Keratinocyte (primary cell): ENCODE measurements around the gene EEF1AKMT2. TPM values are rescaled to one million over a fixed set of nuclear protein-coding genes. Genes with fewer than 3 reads are reported as not detected.
A peak's percentile ranks its signal among the peaks of the same experiment; 100 is the strongest.

Source experiments
- DNase-seq: peaks from one replicate; pipeline ENCODE4 v3.0.0-alpha.2; 2011; ENCODE audit warnings: low read depth, missing footprints, low spot score
- FAIRE-seq: peaks from 2 replicates; lab custom pipeline; 2011; peaks lifted over from hg19 to GRCh38; lab: Jason Lieb, UNC
- H2AFZ ChIP-seq: 2 replicates; pipeline ENCODE4 v1.6.0; 2012; ENCODE audit warnings: low read length, control low read depth, inconsistent platforms; ENCODE audit not compliant: control insufficient read depth
- H3K27ac ChIP-seq: 2 replicates; pipeline ENCODE4 v1.5.1; 2011; ENCODE audit warnings: low read length; ENCODE audit not compliant: control insufficient read depth, insufficient read depth
- H3K27me3 ChIP-seq: 3 replicates; pipeline ENCODE4 v1.6.0; 2011; ENCODE audit warnings: low read length; ENCODE audit not compliant: control insufficient read depth, insufficient read depth; ENCODE audit errors: extremely low read depth
- H3K36me3 ChIP-seq, 2 experiments: 2 replicates in 1 of 2; 3 replicates in 1 of 2; pipeline ENCODE4 v1.5.1; 2011; ENCODE audit warnings: low read length in 2 of 2, mild to moderate bottlenecking in 1 of 2; ENCODE audit not compliant: control insufficient read depth in 2 of 2, insufficient read depth in 2 of 2; ENCODE audit errors: extremely low read depth in 1 of 2
- H3K4me1 ChIP-seq: 3 replicates; pipeline ENCODE4 v1.5.1; 2011; ENCODE audit warnings: low read length; ENCODE audit not compliant: control insufficient read depth, insufficient read depth; ENCODE audit errors: extremely low read depth
- H3K4me2 ChIP-seq: 3 replicates; pipeline ENCODE4 v1.6.0; 2011; ENCODE audit warnings: low read depth, low read length; ENCODE audit not compliant: control insufficient read depth, insufficient read depth; ENCODE audit errors: extremely low read depth
- H3K4me3 ChIP-seq, 3 experiments: fragments of 200-600 bp in 1 of 3; sonication (generic) in 1 of 3; 2 replicates in 2 of 3; 3 replicates in 1 of 3; pipeline ENCODE4 v1.5.1; 2011 to 2016; ENCODE audit warnings: low read length in 3 of 3, mild to moderate bottlenecking in 3 of 3, control low read depth in 2 of 3, inconsistent platforms in 1 of 3, low read depth in 1 of 3, mixed read lengths in 1 of 3, mixed run types in 1 of 3, moderate library complexity in 1 of 3; ENCODE audit not compliant: control insufficient read depth in 2 of 3, insufficient read depth in 2 of 3; ENCODE audit errors: extremely low read depth in 1 of 3
- H3K79me2 ChIP-seq: 2 replicates; pipeline ENCODE4 v1.6.0; 2012; ENCODE audit warnings: low read length; ENCODE audit not compliant: control insufficient read depth, insufficient read depth
- H3K9ac ChIP-seq: 3 replicates; pipeline ENCODE4 v1.6.0; 2011; ENCODE audit warnings: low read length; ENCODE audit not compliant: control insufficient read depth, insufficient read depth; ENCODE audit errors: extremely low read depth
- H3K9me1 ChIP-seq: 3 replicates; pipeline ENCODE4 v1.6.0; 2011; ENCODE audit warnings: low read length; ENCODE audit not compliant: control insufficient read depth, insufficient read depth; ENCODE audit errors: extremely low read depth
- H3K9me3 ChIP-seq: 2 replicates; pipeline ENCODE4 v1.5.1; 2012; ENCODE audit warnings: low read depth, low read length; ENCODE audit not compliant: control insufficient read depth
- H4K20me1 ChIP-seq: 3 replicates; pipeline ENCODE4 v1.6.0; 2011; ENCODE audit warnings: low read length; ENCODE audit not compliant: control insufficient read depth, insufficient read depth; ENCODE audit errors: extremely low read depth
- CTCF ChIP-seq, 3 experiments: IDR thresholded peaks in 1 of 3; conservative IDR thresholded peaks in 1 of 3; optimal IDR thresholded peaks in 1 of 3; 2 replicates in 2 of 3; 3 replicates in 1 of 3; pipeline versions ENCODE3 to v1.5.1; 2011; ENCODE audit warnings: low read length in 3 of 3, mild to moderate bottlenecking in 3 of 3, moderate library complexity in 2 of 3, control low read depth in 1 of 3, inconsistent platforms in 1 of 3; ENCODE audit not compliant: insufficient read depth in 2 of 3; ENCODE audit errors: extremely low read depth in 1 of 3
- EZH2 ChIP-seq: IDR thresholded peaks from one replicate; pipeline ENCODE4 v1.6.1; 2012; ENCODE audit warnings: inconsistent platforms, mild to moderate bottlenecking, low read length, moderate library complexity
- dilution Hi-C: fragments of 300-500 bp; cut with MboI; formaldehyde crosslinking; loops from one replicate; pipeline ENCODE4 v1.7.0; 2020; ENCODE audit warnings: low sequenced_read_pairs; ENCODE audit not compliant: extremely low pct_ligation_motif_present
- polyA plus RNA-seq, 5 experiments: library from polyadenylated mRNA; depleted of rRNA in 3 of 5; stranded (reverse) in 3 of 5; stranded (forward) in 1 of 5; unstranded in 1 of 5; fragments of >200 nt; gene quantifications; 1 replicate in 1 of 5; 2 replicates in 3 of 5; 3 replicates in 1 of 5; pipeline versions ENCODE4 v1.2.1 to v1.2.3, GENCODE V29; 2011 to 2012; ENCODE audit warnings: missing spikeins in 2 of 5, low read depth in 1 of 5, low replicate concordance in 1 of 5

The EEF1AKMT2 gene
- polyA plus RNA-seq, 1 donor (not counting 4 experiments of a cell fraction or from before 2014, with no cell fraction given) = 19.1 TPM

GRCh38 chr10:124820121-124820520 lies 28.4 kb upstream of the EEF1AKMT2 start:
- Histone ChIP-seq H3K9me3 (no peaks in the 10 kb centered on the region), H3K79me2 (no peaks in the 10 kb centered on the region), H2AFZ (no peak overlapping the region), H4K20me1 (no peaks in the 10 kb centered on the region), H3K4me1 (peaks cover 4% of the 10 kb centered on the region), H3K9me1 (no peaks in the 10 kb centered on the region), H3K4me3 (no peak overlapping the region), H3K36me3 (peaks cover 6 to 7% of the 10 kb centered on the region in 2 experiments), H3K9ac (no peak overlapping the region), H3K27me3 (no peaks in the 10 kb centered on the region), H3K27ac (no peak overlapping the region), H3K4me2 (no peak overlapping the region)
- TF ChIP-seq CTCF (optimal IDR thresholded peaks at IDR 0.05 in 1 of 3, IDR thresholded peaks at IDR 0.05 in 1 of 3, conservative IDR thresholded peaks at IDR 0.05 in 1 of 3; ENCODE audit: extremely low read depth in 1 of 3, insufficient read depth in 2 of 3, low read length in 3 of 3) (no peak), EZH2 (no peak)
- dilution Hi-C loops = no loop called here
- no peak for DNase-seq
- no peak for FAIRE-seq

- Histone ChIP-seq H3K4me3 (peak overlapping the region; percentile 71 to 94 (median 93)), H2AFZ (peak overlapping the region; percentile 97), H3K4me1 (peaks cover 3% of the 10 kb centered on the region), H3K9ac (peak overlapping the region; percentile 96), H3K36me3 (no peaks in the 10 kb centered on the region), H3K79me2 (peaks cover 38% of the 10 kb centered on the region), H4K20me1 (no peaks in the 10 kb centered on the region), H3K27ac (peak overlapping the region; percentile 86), H3K4me2 (peak overlapping the region; percentile 99), H3K9me1 (no peaks in the 10 kb centered on the region), H3K27me3 (no peaks in the 10 kb centered on the region), H3K9me3 (no peaks in the 10 kb centered on the region)
- DNase-seq (no peak), FAIRE-seq (peak; percentile 17)
- TF ChIP-seq EZH2 (no peak), CTCF (optimal IDR thresholded peaks at IDR 0.05 in 1 of 3, IDR thresholded peaks at IDR 0.05 in 1 of 3, conservative IDR thresholded peaks at IDR 0.05 in 1 of 3; ENCODE audit: extremely low read depth in 1 of 3, insufficient read depth in 2 of 3, low read length in 3 of 3) (no peak)
- dilution Hi-C loops = no loop called here
These were observed 10.6 kb upstream of the EEF1AKMT2 start for GRCh38 chr10:124802313-124802675.
